Loucy (cell line): Measurements from ENCODE around the gene IFI35.

Experiments
- EZH2phosphoT487 ChIP-seq: fragments of 200-600 bp; IDR thresholded peaks from 2 replicates; pipeline ENCODE4 v1.6.1; 2018; ENCODE audit warnings: antibody characterized with exemption, mild to moderate bottlenecking, moderate library complexity, borderline replicate concordance
- TF ChIP-seq, protein P1 (sequence below): fragments of 200-600 bp; sonication (generic); conservative IDR thresholded peaks from 2 replicates; pipeline ENCODE4 v1.5.1; 2014; ENCODE audit warnings: mild to moderate bottlenecking, antibody characterized with exemption, low read length

DNA sequence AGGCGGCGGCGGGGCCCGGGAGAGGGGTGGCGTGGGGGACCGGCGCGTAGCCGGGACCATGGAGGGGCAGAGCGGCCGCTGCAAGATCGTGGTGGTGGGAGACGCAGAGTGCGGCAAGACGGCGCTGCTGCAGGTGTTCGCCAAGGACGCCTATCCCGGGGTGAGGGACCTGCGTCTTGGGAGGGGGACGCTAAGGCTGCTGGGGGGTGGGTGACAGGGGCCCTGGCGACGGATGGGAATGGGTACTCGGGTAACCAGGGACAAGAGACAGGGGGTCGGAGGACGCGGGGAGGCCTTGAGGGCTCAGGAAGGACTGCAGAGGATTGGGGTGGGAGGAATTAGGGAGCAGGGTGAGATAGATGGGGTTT is 18.7 kb downstream of the IFI35 start:
- TF ChIP-seq, protein P1, sequence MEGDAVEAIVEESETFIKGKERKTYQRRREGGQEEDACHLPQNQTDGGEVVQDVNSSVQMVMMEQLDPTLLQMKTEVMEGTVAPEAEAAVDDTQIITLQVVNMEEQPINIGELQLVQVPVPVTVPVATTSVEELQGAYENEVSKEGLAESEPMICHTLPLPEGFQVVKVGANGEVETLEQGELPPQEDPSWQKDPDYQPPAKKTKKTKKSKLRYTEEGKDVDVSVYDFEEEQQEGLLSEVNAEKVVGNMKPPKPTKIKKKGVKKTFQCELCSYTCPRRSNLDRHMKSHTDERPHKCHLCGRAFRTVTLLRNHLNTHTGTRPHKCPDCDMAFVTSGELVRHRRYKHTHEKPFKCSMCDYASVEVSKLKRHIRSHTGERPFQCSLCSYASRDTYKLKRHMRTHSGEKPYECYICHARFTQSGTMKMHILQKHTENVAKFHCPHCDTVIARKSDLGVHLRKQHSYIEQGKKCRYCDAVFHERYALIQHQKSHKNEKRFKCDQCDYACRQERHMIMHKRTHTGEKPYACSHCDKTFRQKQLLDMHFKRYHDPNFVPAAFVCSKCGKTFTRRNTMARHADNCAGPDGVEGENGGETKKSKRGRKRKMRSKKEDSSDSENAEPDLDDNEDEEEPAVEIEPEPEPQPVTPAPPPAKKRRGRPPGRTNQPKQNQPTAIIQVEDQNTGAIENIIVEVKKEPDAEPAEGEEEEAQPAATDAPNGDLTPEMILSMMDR, result no peak
- TF ChIP-seq EZH2phosphoT487, result no peak
